ENCODE measurements around the gene TEX36. TPM values are rescaled to one million over a fixed set of nuclear protein-coding genes. Genes with fewer than 3 reads are reported as not detected.

Gene TEX36
- total RNA-seq, 4 donors from 2014 or later = not detected

- Histone ChIP-seq H3K27me3 (no peaks in the 10 kb centered on the region), H3K4me3 (replicated peaks in 1 of 3) (no peak overlapping the region), H3K4me1 (no peaks in the 10 kb centered on the region), H3K36me3 (no peaks in the 10 kb centered on the region), H3K27ac (no peak overlapping the region), H3K9me3 (no peaks in the 10 kb centered on the region)
- no peak for DNase-seq
- intact Hi-C loops (cut with DNase I) = no loop called here
- TF ChIP-seq POLR2A (IDR thresholded peaks at IDR 0.05) (no peak), CTCF (IDR thresholded peaks at IDR 0.05) (no peak)
- WGBS, 2 donors = 73% methylated on average over 5 of the region's 5 CpGs
Observed at GRCh38 chr10:125708971-125709503, 26.1 kb upstream of the TEX36 start.

GRCh38 chr10:125707541-125708468 is 24.8 kb upstream of the TEX36 start:
- no peaks in the 10 kb centered on the region for H3K36me3 ChIP-seq
- no peaks in the 10 kb centered on the region for H3K27me3 ChIP-seq
- intact Hi-C loops (cut with DNase I) = no loop called here
- no peaks in the 10 kb centered on the region for H3K9me3 ChIP-seq
- TF ChIP-seq POLR2A (IDR thresholded peaks at IDR 0.05) (no peak), CTCF (IDR thresholded peaks at IDR 0.05) (no peak)
- no peaks in the 10 kb centered on the region for H3K4me1 ChIP-seq
- H3K27ac ChIP-seq = no peak overlapping the region
- no peak for DNase-seq
- H3K4me3 ChIP-seq (replicated peaks in 1 of 3) = no peak overlapping the region
- WGBS, 2 donors = 80 to 82% methylated on average over 6 of the region's 6 CpGs

- no peak overlapping the region for H3K4me3 ChIP-seq (replicated peaks in 1 of 3)
- intact Hi-C loops (cut with DNase I) = no loop called here
Observed at GRCh38 chr10:125700355-125700911, 17.5 kb upstream of the TEX36 start.

GRCh38 chr10:125699562-125700143 is 16.7 kb upstream of the TEX36 start:
- no peaks in the 10 kb centered on the region for H3K27me3 ChIP-seq
- no peak overlapping the region for H3K4me3 ChIP-seq (replicated peaks in 1 of 3)
- DNase-seq = no peak
- no peaks in the 10 kb centered on the region for H3K9me3 ChIP-seq
- H3K4me1 ChIP-seq = no peaks in the 10 kb centered on the region
- WGBS, 2 donors = 87 to 89% methylated on average over 6 of the region's 6 CpGs
- TF ChIP-seq CTCF (IDR thresholded peaks at IDR 0.05) = no peak
- no peak for TF ChIP-seq POLR2A (IDR thresholded peaks at IDR 0.05)
- intact Hi-C loops (cut with DNase I) = no loop called here
- H3K27ac ChIP-seq = no peak overlapping the region
- H3K36me3 ChIP-seq = no peaks in the 10 kb centered on the region

More at GRCh38 chr10:125700355-125700911, 17.5 kb upstream of the TEX36 start:
- H3K27me3 ChIP-seq = no peaks in the 10 kb centered on the region
- no peaks in the 10 kb centered on the region for H3K36me3 ChIP-seq
- WGBS, 2 donors = 47 to 52% methylated on average over 3 of the region's 3 CpGs
- no peak overlapping the region for H3K27ac ChIP-seq
- no peak for TF ChIP-seq CTCF (IDR thresholded peaks at IDR 0.05)
- TF ChIP-seq POLR2A (IDR thresholded peaks at IDR 0.05) = no peak
- H3K4me1 ChIP-seq = no peaks in the 10 kb centered on the region
- no peak for DNase-seq
- H3K9me3 ChIP-seq = no peaks in the 10 kb centered on the region

Measured in thyroid gland (tissue), 4 donors.